H1 (cell line): Measurements from ENCODE around the gene ZNFX1. TPM values are rescaled to one million over a fixed set of nuclear protein-coding genes. Genes with fewer than 3 reads are reported as not detected.

Source experiments
- CTCF ChIA-PET: fragments of 300-600 bp; sonication (Branson Sonifier 250); formaldehyde crosslinking; loops from one replicate; lab custom pipeline; 2021; ENCODE audit not compliant: partially characterized antibody; lab: Charles Lee
- POLR2A ChIA-PET: fragments of 300-600 bp; sonication (Branson Sonifier 250); formaldehyde crosslinking; loops from one replicate; lab custom pipeline; 2021; ENCODE audit warnings: inconsistent platforms; ENCODE audit not compliant: partially characterized antibody; lab: Charles Lee
- DNase-seq, 2 experiments: peaks; one replicate each; pipeline versions ENCODE4 v3.0.0 to v3.0.0-alpha.2; 2010 to 2022; ENCODE audit warnings: low spot score in 2 of 2, low read depth in 1 of 2, mixed read lengths in 1 of 2
- FAIRE-seq: peaks from 2 replicates; lab custom pipeline; 2011; peaks lifted over from hg19 to GRCh38; lab: Jason Lieb, UNC
- H2AFZ ChIP-seq: 2 replicates; pipeline ENCODE4 v1.8.1; 2012; ENCODE audit warnings: low read length, inconsistent platforms
- H2AK5ac ChIP-seq: 2 replicates; pipeline ENCODE4 v1.6.1; 2013; ENCODE audit warnings: low read depth, low read length
- H2BK120ac ChIP-seq: replicated peaks from 2 replicates; pipeline ENCODE3; 2013; ENCODE audit warnings: low read depth, low read length, inconsistent platforms
- H2BK12ac ChIP-seq: 2 replicates; pipeline ENCODE4 v1.6.1; 2013; ENCODE audit warnings: low read depth, low read length
- H2BK15ac ChIP-seq: 2 replicates; pipeline ENCODE4 v1.6.1; 2013; ENCODE audit warnings: low read length
- H2BK20ac ChIP-seq: 2 replicates; pipeline ENCODE4 v1.6.1; 2013; ENCODE audit warnings: low read length
- H2BK5ac ChIP-seq: 2 replicates; pipeline ENCODE4 v1.6.1; 2013; ENCODE audit warnings: low read depth, low read length
- H3K14ac ChIP-seq: 2 replicates; pipeline ENCODE4 v1.6.1; 2013; ENCODE audit warnings: inconsistent platforms; ENCODE audit not compliant: insufficient read length
- H3K18ac ChIP-seq: 2 replicates; pipeline ENCODE4 v1.6.1; 2013; ENCODE audit warnings: low read length; ENCODE audit errors: extremely low read depth
- H3K23ac ChIP-seq: 2 replicates; pipeline ENCODE4 v1.6.1; 2013; ENCODE audit warnings: inconsistent platforms; ENCODE audit not compliant: insufficient read length
- H3K23me2 ChIP-seq: 2 replicates; pipeline ENCODE4 v1.6.1; 2013; ENCODE audit warnings: low read depth, low read length
- H3K27ac ChIP-seq: 2 replicates; pipeline ENCODE4 v1.6.1; 2011; ENCODE audit warnings: low read depth, low read length, inconsistent platforms
- H3K27me3 ChIP-seq, 4 experiments: replicated peaks in 1 of 4; 1 replicate in 1 of 4; 2 replicates in 3 of 4; pipeline versions ENCODE4 v1.6.1 to v1.8.1; 2011 to 2013; ENCODE audit warnings: low read length in 3 of 4, mild to moderate bottlenecking in 3 of 4, inconsistent platforms in 2 of 4, mixed read lengths in 2 of 4, moderate library complexity in 1 of 4; ENCODE audit not compliant: control insufficient read depth in 3 of 4, insufficient read depth in 3 of 4; ENCODE audit errors: extremely low read depth in 1 of 4
- H3K36me3 ChIP-seq, 4 experiments: 2 replicates each; pipeline versions ENCODE4 v1.6.1 to v1.8.1; 2011 to 2013; ENCODE audit warnings: mild to moderate bottlenecking in 4 of 4, low read length in 3 of 4, moderate library complexity in 2 of 4, control low read depth in 1 of 4, inconsistent platforms in 1 of 4; ENCODE audit not compliant: insufficient read depth in 4 of 4, control insufficient read depth in 2 of 4
- H3K4ac ChIP-seq: replicated peaks from 2 replicates; pipeline ENCODE3; 2013; ENCODE audit warnings: low read length, low read depth, mixed read lengths, inconsistent platforms; ENCODE audit not compliant: insufficient read length
- H3K4me1 ChIP-seq, 4 experiments: replicated peaks in 1 of 4; 1 replicate in 1 of 4; 2 replicates in 3 of 4; pipeline versions ENCODE4 v1.6.1 to v1.8.1; 2011 to 2013; ENCODE audit warnings: low read length in 3 of 4, inconsistent platforms in 2 of 4, mixed read lengths in 1 of 4; ENCODE audit not compliant: insufficient read depth in 4 of 4, control insufficient read depth in 3 of 4
- H3K4me2 ChIP-seq, 2 experiments: 2 replicates each; pipeline versions ENCODE4 v1.6.1 to v1.8.1; 2011 to 2013; ENCODE audit warnings: low read depth in 2 of 2, low read length in 2 of 2, control low read depth in 1 of 2, inconsistent platforms in 1 of 2, mild to moderate bottlenecking in 1 of 2; ENCODE audit not compliant: insufficient read depth in 1 of 2
- H3K4me3 ChIP-seq, 4 experiments: fragments of 200-600, 300-600 bp in 1 of 4; sonication (generic), shearing (Covaris generic), sonication (Bioruptor Twin) in 1 of 4; 2 replicates each; pipeline versions ENCODE4 v1.5.1 to v1.8.1; 2011 to 2016; ENCODE audit warnings: low read length in 4 of 4, low read depth in 3 of 4, control low read depth in 2 of 4, inconsistent platforms in 2 of 4, mild to moderate bottlenecking in 2 of 4, mixed read lengths in 1 of 4, moderate library complexity in 1 of 4; ENCODE audit not compliant: insufficient read depth in 2 of 4; ENCODE audit errors: extremely low read depth in 1 of 4
- H3K56ac ChIP-seq: replicated peaks from 2 replicates; pipeline ENCODE3; 2013; ENCODE audit warnings: low read depth, mild to moderate bottlenecking, mixed read lengths, low read length, inconsistent platforms; ENCODE audit not compliant: insufficient read length
- H3K79me1 ChIP-seq: 2 replicates; pipeline ENCODE4 v1.6.1; 2013; ENCODE audit warnings: low read depth, low read length, control low read depth
- H3K79me2 ChIP-seq, 2 experiments: 2 replicates each; pipeline versions ENCODE4 v1.6.1 to v1.8.1; 2012 to 2013; ENCODE audit warnings: low read length in 2 of 2, mild to moderate bottlenecking in 2 of 2, inconsistent platforms in 1 of 2; ENCODE audit not compliant: insufficient read depth in 2 of 2, control insufficient read depth in 1 of 2
- H3K9ac ChIP-seq, 4 experiments: replicated peaks in 1 of 4; 1 replicate in 1 of 4; 2 replicates in 3 of 4; pipeline versions ENCODE4 v1.6.1 to v1.8.1; 2011 to 2013; ENCODE audit warnings: low read depth in 3 of 4, low read length in 3 of 4, control low read depth in 2 of 4, mild to moderate bottlenecking in 2 of 4, moderate library complexity in 2 of 4, inconsistent platforms in 1 of 4; ENCODE audit errors: extremely low read depth in 1 of 4
- H3K9me3 ChIP-seq, 2 experiments: 2 replicates each; pipeline versions ENCODE4 v1.6.1 to v1.8.1; 2012 to 2013; ENCODE audit warnings: mild to moderate bottlenecking in 2 of 2, moderate library complexity in 2 of 2, control low read depth in 1 of 2, inconsistent platforms in 1 of 2, low read depth in 1 of 2, low read length in 1 of 2, mixed read lengths in 1 of 2; ENCODE audit not compliant: insufficient read depth in 2 of 2
- H4K20me1 ChIP-seq, 2 experiments: replicated peaks in 1 of 2; 2 replicates each; pipeline versions ENCODE3 to v1.8.1; 2011 to 2013; ENCODE audit warnings: inconsistent platforms in 2 of 2, low read length in 2 of 2, mild to moderate bottlenecking in 1 of 2; ENCODE audit not compliant: insufficient read depth in 2 of 2, control insufficient read depth in 1 of 2
- H4K5ac ChIP-seq: 2 replicates; pipeline ENCODE4 v1.6.1; 2013; ENCODE audit warnings: low read length, low read depth, mixed read lengths, inconsistent platforms; ENCODE audit not compliant: insufficient read length
- H4K8ac ChIP-seq: 2 replicates; pipeline ENCODE4 v1.8.0; 2013; ENCODE audit warnings: mild to moderate bottlenecking, moderate library complexity, low read length, inconsistent platforms; ENCODE audit not compliant: insufficient read depth; ENCODE audit errors: extremely low read depth
- H4K91ac ChIP-seq: replicated peaks from 2 replicates; pipeline ENCODE3; 2013; ENCODE audit warnings: low read length, mixed read lengths, inconsistent platforms; ENCODE audit not compliant: insufficient read length
- BRCA1 ChIP-seq: IDR thresholded peaks from 2 replicates; pipeline ENCODE4 v1.6.1; 2012; ENCODE audit warnings: low read depth, low read length, improper control_type of control experiment
- EP300 ChIP-seq, 2 experiments: IDR thresholded peaks; 1 replicate in 1 of 2; 2 replicates in 1 of 2; pipeline ENCODE4 v1.6.1; 2011 to 2012; ENCODE audit warnings: low read depth in 2 of 2, low read length in 2 of 2, mild to moderate bottlenecking in 2 of 2, borderline replicate concordance in 1 of 2, inconsistent platforms in 1 of 2, moderate library complexity in 1 of 2
- HDAC6 ChIP-seq: IDR thresholded peaks from one replicate; pipeline ENCODE4 v1.7.1; 2012; ENCODE audit warnings: low read depth, mild to moderate bottlenecking, inconsistent platforms, low read length, moderate library complexity
- JUN ChIP-seq: IDR thresholded peaks from 2 replicates; pipeline ENCODE4 v1.6.1; 2011; ENCODE audit warnings: low read depth, mild to moderate bottlenecking, improper control_type of control experiment, low read length
- KDM5A ChIP-seq: fragments of 200-600 bp; IDR thresholded peaks from 2 replicates; pipeline ENCODE4 v1.7.1; 2012; ENCODE audit warnings: mild to moderate bottlenecking, low read length, inconsistent platforms, mixed read lengths
- NRF1 ChIP-seq: IDR thresholded peaks from 2 replicates; pipeline ENCODE4 v1.6.1; 2011; ENCODE audit warnings: mild to moderate bottlenecking, low read depth, low read length, improper control_type of control experiment
- POLR2AphosphoS5 ChIP-seq: IDR thresholded peaks from 2 replicates; pipeline ENCODE4 v1.6.1; 2011; ENCODE audit warnings: low read depth, low read length
- POU5F1 ChIP-seq: IDR thresholded peaks from 2 replicates; pipeline ENCODE4 v1.6.1; 2011; ENCODE audit warnings: low read depth, mild to moderate bottlenecking, low read length, moderate library complexity
- RBBP5 ChIP-seq: IDR thresholded peaks from 2 replicates; pipeline ENCODE4 v1.7.1; 2012; ENCODE audit warnings: low read depth, mild to moderate bottlenecking, inconsistent platforms, low read length, moderate library complexity, borderline replicate concordance
- RFX5 ChIP-seq: IDR thresholded peaks from 2 replicates; pipeline ENCODE4 v1.6.1; 2011; ENCODE audit warnings: low read depth, low read length, improper control_type of control experiment, borderline replicate concordance
- SIN3A ChIP-seq, 2 experiments: IDR thresholded peaks in 1 of 2; conservative IDR thresholded peaks in 1 of 2; 2 replicates each; pipeline ENCODE4 v1.6.1; 2011 to 2012; ENCODE audit warnings: low read length in 2 of 2, improper control_type of control experiment in 1 of 2, low read depth in 1 of 2, mild to moderate bottlenecking in 1 of 2
- TEAD4 ChIP-seq: IDR thresholded peaks from 2 replicates; pipeline ENCODE4 v1.6.1; 2012; ENCODE audit warnings: low read depth, low read length, inconsistent platforms, mixed read lengths
- USF2 ChIP-seq: IDR thresholded peaks from 2 replicates; pipeline ENCODE4 v1.6.1; 2011; ENCODE audit warnings: low read length, improper control_type of control experiment
- WGBS, 2 experiments: shearing (Covaris generic) in 1 of 2; methylation state at CpG; one replicate each; pipeline versions ENCODE4 v1.1.6 to v1.1.7; 2013 to 2015; ENCODE audit warnings: low lambda C conversion rate in 2 of 2, mixed read lengths in 2 of 2, inconsistent platforms in 1 of 2, low coverage in 1 of 2, missing lambda C conversion rate in 1 of 2; ENCODE audit not compliant: insufficient replicate concordance in 2 of 2, insufficient coverage in 1 of 2, insufficient read length in 1 of 2; ENCODE audit errors: extremely low coverage in 1 of 2, missing lambda C conversion rate in 1 of 2; 5-methylcytosine and 5-hydroxymethylcytosine counted together
- polyA plus RNA-seq, 7 experiments: library from polyadenylated mRNA; depleted of rRNA in 3 of 7; stranded (reverse) in 5 of 7; unstranded in 2 of 7; fragments of >200 nt in 5 of 7; fragments of 200-250 nt in 2 of 7; gene quantifications; 1 replicate in 5 of 7; 2 replicates in 1 of 7; 4 replicates in 1 of 7; pipeline versions ENCODE4 v1.2.1 to v1.2.3, GENCODE V29; 2011 to 2013; ENCODE audit warnings: missing spikeins in 2 of 7, mixed read lengths in 2 of 7
- total RNA-seq: library from RNA; stranded (reverse); fragmentation: NEBNext Ultra II Directional; extraction: Animal tissue kit (Norgen Biotek cat#: 25700); gene quantifications from 2 replicates; pipeline ENCODE4 v1.2.1, GENCODE V29; 2021

Gene ZNFX1
- total and polyA plus RNA-seq, 2 of the 8 experiments (the other 6 are each of a cell fraction or from before 2014, with no cell fraction given): 3.1 to 11.3 TPM

GRCh38 chr20:49293122-49293521, 15.3 kb upstream of the ZNFX1 start:
- H3K23ac ChIP-seq: no peak overlapping the region
- peaks cover 0 to under 1% of the 10 kb centered on the region in 2 experiments; a peak in 2 of 4 replicates for H3K79me2 ChIP-seq
- WGBS, 2 experiments: 83% methylated on average over 6 of the region's 6 CpGs; no CpG with 5 or more reads in 1 of the 2 experiments
- H4K8ac ChIP-seq: no peak overlapping the region
- POLR2A ChIA-PET: interaction anchor here (1.0 to 18.5 kb wide), 3 partner anchors 8 to 21 kb away, joined by 3 to 1132 read pairs (median 317); partner anchors contain the start of gene ZNFX1
- H4K20me1 ChIP-seq: peaks cover 0 to 5% of the 10 kb centered on the region in 2 experiments
- H3K4me2 ChIP-seq: no peak overlapping the region
- H3K4me3 ChIP-seq: no peak overlapping the region
- no peak overlapping the region for H2AFZ ChIP-seq
- H3K79me1 ChIP-seq: no peaks in the 10 kb centered on the region
- H2AK5ac ChIP-seq: no peak overlapping the region
- DNase-seq: no peak
- H3K27me3 ChIP-seq: no peaks in the 10 kb centered on the region
- FAIRE-seq: no peak
- H4K5ac ChIP-seq: no peak overlapping the region
- H2BK12ac ChIP-seq: no peak overlapping the region
- no peak overlapping the region for H3K56ac ChIP-seq
- H3K9me3 ChIP-seq: no peaks in the 10 kb centered on the region
- no peak overlapping the region for H3K9ac ChIP-seq
- H3K4me1 ChIP-seq: peaks cover 0 to 6% (median 3%) of the 10 kb centered on the region in 4 experiments; a peak in 4 of 7 replicates
- H3K18ac ChIP-seq: no peak overlapping the region
- no peak overlapping the region for H3K4ac ChIP-seq
- no peak overlapping the region for H2BK15ac ChIP-seq
- H3K23me2 ChIP-seq: peaks cover 2% of the 10 kb centered on the region; the same call in 1 of the 2 replicates
- H2BK120ac ChIP-seq: no peak overlapping the region
- H2BK20ac ChIP-seq: no peak overlapping the region
- H3K14ac ChIP-seq: no peak overlapping the region
- CTCF ChIA-PET: interaction anchor here (0.7 to 3.2 kb wide), 3 partner anchors 13 to 250 kb away, joined by 3 to 26 read pairs (median 3); no protein-coding TSS in a partner anchor
- H3K27ac ChIP-seq: no peak overlapping the region
- no peak overlapping the region for H2BK5ac ChIP-seq
- H3K36me3 ChIP-seq: peaks cover 14 to 34% (median 22%) of the 10 kb centered on the region in 4 experiments
- H4K91ac ChIP-seq: no peak overlapping the region
- TF ChIP-seq NRF1 (no peak), TEAD4 (no peak), SIN3A (conservative IDR thresholded peaks at IDR 0.05 in 1 of 2, IDR thresholded peaks at IDR 0.05 in 1 of 2; ENCODE audit: low read depth in 1 of 2, low read length in 2 of 2) (no peak), RBBP5 (no peak), RFX5 (no peak), BRCA1 (no peak), POLR2AphosphoS5 (no peak), POU5F1 (no peak), JUN (no peak), KDM5A (no peak), EP300 (IDR thresholded peaks at IDR 0.05; ENCODE audit: borderline replicate concordance in 1 of 2, low read depth in 2 of 2, low read length in 2 of 2) (no peak), USF2 (no peak), HDAC6 (no peak)
